Caco-2 (cell line): ENCODE data around the gene CREBBP. TPM values are rescaled to one million over a fixed set of nuclear protein-coding genes. Genes with fewer than 3 reads are reported as not detected.

Experiments used
- BruUV-seq: library from RNA; stranded (reverse); fragments of 400-500 nt; replicated peaks from 2 replicates; lab custom pipeline; 2021; lab: Mats Ljungman, UMichigan
- CTCF ChIA-PET: fragments of 300-600 bp; sonication (Branson Sonifier 250); formaldehyde crosslinking; loops from one replicate; lab custom pipeline; 2022; ENCODE audit warnings: antibody characterized with exemption; lab: Charles Lee
- POLR2A ChIA-PET: fragments of 300-600 bp; sonication (Branson Sonifier 250); formaldehyde crosslinking; loops from one replicate; lab custom pipeline; 2022; ENCODE audit warnings: antibody characterized with exemption; lab: Charles Lee
- DNase-seq, 2 experiments: peaks; one replicate each; pipeline versions ENCODE4 v3.0.0 to v3.0.0-alpha.2; 2020 to 2022
- H3K27me3 ChIP-seq: replicated peaks from 2 replicates; pipeline ENCODE4 v1.6.0; 2011; ENCODE audit warnings: low read length; ENCODE audit not compliant: control insufficient read depth, insufficient read depth
- H3K36me3 ChIP-seq: 2 replicates; pipeline ENCODE4 v1.5.1; 2011; ENCODE audit warnings: low read length; ENCODE audit not compliant: control insufficient read depth, insufficient read depth
- H3K4me1 ChIP-seq: fragments of 250-450 bp; sonication (Bioruptor Pico); 2 replicates; pipeline ENCODE4 v1.5.1; 2020; ENCODE audit warnings: mild to moderate bottlenecking
- H3K4me3 ChIP-seq: 2 replicates; pipeline ENCODE4 v1.5.1; 2011; ENCODE audit warnings: low read depth, mild to moderate bottlenecking, control low read depth, low read length
- H3K9me3 ChIP-seq: fragments of 250-450 bp; sonication (Bioruptor Pico); 2 replicates; pipeline ENCODE4 v1.5.1; 2020; ENCODE audit warnings: mild to moderate bottlenecking, moderate library complexity
- H3K27ac Mint-ChIP-seq: one replicate; pipeline ENCODE4 v1.8.0; 2022; ENCODE audit warnings: mixed read lengths; ENCODE audit not compliant: unreplicated experiment
- H3K27me3 Mint-ChIP-seq: one replicate; pipeline ENCODE4 v1.8.0; 2022; ENCODE audit warnings: mixed read lengths; ENCODE audit not compliant: insufficient read depth, unreplicated experiment
- H3K36me3 Mint-ChIP-seq: one replicate; pipeline ENCODE4 v1.8.0; 2022; ENCODE audit warnings: mild to moderate bottlenecking, mixed read lengths; ENCODE audit not compliant: insufficient read depth, unreplicated experiment
- H3K4me1 Mint-ChIP-seq: one replicate; pipeline ENCODE4 v1.8.0; 2022; ENCODE audit warnings: low read depth, mixed read lengths; ENCODE audit not compliant: unreplicated experiment
- H3K4me3 Mint-ChIP-seq: one replicate; pipeline ENCODE4 v1.8.0; 2022; ENCODE audit warnings: mild to moderate bottlenecking, moderate library complexity, mixed read lengths; ENCODE audit not compliant: unreplicated experiment
- H3K9me3 Mint-ChIP-seq: one replicate; pipeline ENCODE4 v1.8.0; 2022; ENCODE audit warnings: mixed read lengths; ENCODE audit not compliant: unreplicated experiment
- CTCF ChIP-seq, 2 experiments: fragments of 200-600 bp in 1 of 2; IDR thresholded peaks; 1 replicate in 1 of 2; 2 replicates in 1 of 2; pipeline versions ENCODE4 v1.5.1 to v1.8.0; 2011 to 2022; ENCODE audit warnings: antibody characterized with exemption in 1 of 2, control low read depth in 1 of 2, inconsistent platforms in 1 of 2, low read depth in 1 of 2, low read length in 1 of 2, mild to moderate bottlenecking in 1 of 2, moderate library complexity in 1 of 2; ENCODE audit not compliant: insufficient read depth in 1 of 2, severe bottlenecking in 1 of 2, unreplicated experiment in 1 of 2
- intact Hi-C: fragments of 100-400 bp; cut with micrococcal nuclease; formaldehyde crosslinking; loops from one replicate; pipeline ENCODE4 v1.10.0; 2022; ENCODE audit not compliant: unreplicated experiment
- total RNA-seq: library from RNA; stranded (reverse); gene quantifications from 2 replicates; pipeline ENCODE4 v1.2.3, GENCODE V29; 2022

The CREBBP gene
- total RNA-seq, 1 experiment from 2014 or later, result 65.3 TPM

GRCh38 chr16:3863587-3863986, 16.9 kb downstream of the CREBBP start:
- no TSS peak for BruUV-seq
- DNase-seq, result no peak
- H3K4me1 Mint-ChIP-seq, result peaks cover 26% of the 10 kb centered on the region
- no peaks in the 10 kb centered on the region for H3K27me3 Mint-ChIP-seq
- H3K27me3 ChIP-seq, result no peaks in the 10 kb centered on the region
- intact Hi-C loops, result no loop called here
- H3K36me3 ChIP-seq, result no peaks in the 10 kb centered on the region
- no peak overlapping the region for H3K27ac Mint-ChIP-seq
- no peak overlapping the region for H3K4me3 Mint-ChIP-seq
- TF ChIP-seq CTCF (IDR thresholded peaks at IDR 0.05; ENCODE audit: insufficient read depth in 1 of 2, low read depth in 1 of 2, low read length in 1 of 2, severe bottlenecking in 1 of 2, unreplicated experiment in 1 of 2), result no peak
- H3K9me3 Mint-ChIP-seq, result no peaks in the 10 kb centered on the region
- H3K4me1 ChIP-seq, result 0 out of 2 replicates have a peak, but pooled peaks cover 5% of the 10 kb centered on the region
- H3K9me3 ChIP-seq, result no peaks in the 10 kb centered on the region
- H3K4me3 ChIP-seq, result no peak overlapping the region
- CTCF ChIA-PET, result no interaction called here
- POLR2A ChIA-PET, result no interaction called here
- H3K36me3 Mint-ChIP-seq, result no peaks in the 10 kb centered on the region

GRCh38 chr16:3861808-3862451, 18.6 kb downstream of the CREBBP start:
- H3K9me3 ChIP-seq, result no peaks in the 10 kb centered on the region
- BruUV-seq, result no TSS peak
- no peaks in the 10 kb centered on the region for H3K36me3 Mint-ChIP-seq
- H3K4me3 ChIP-seq, result no peak overlapping the region
- no peak for DNase-seq
- H3K4me1 ChIP-seq, result 0 out of 2 replicates have a peak, but pooled peaks cover 5% of the 10 kb centered on the region
- H3K9me3 Mint-ChIP-seq, result no peaks in the 10 kb centered on the region
- ChIA-PET CTCF (no interaction called here), POLR2A (interaction anchor here (0.7 kb wide), 1 partner anchor 19 kb away, joined by 3 read pairs; no protein-coding TSS in a partner anchor)
- no peaks in the 10 kb centered on the region for H3K27me3 Mint-ChIP-seq
- no peaks in the 10 kb centered on the region for H3K36me3 ChIP-seq
- intact Hi-C loops, result no loop called here
- H3K4me1 Mint-ChIP-seq, result peaks cover 25% of the 10 kb centered on the region
- no peaks in the 10 kb centered on the region for H3K27me3 ChIP-seq
- H3K4me3 Mint-ChIP-seq, result no peak overlapping the region
- peak overlapping the region; percentile 50 for H3K27ac Mint-ChIP-seq
- TF ChIP-seq CTCF (IDR thresholded peaks at IDR 0.05; ENCODE audit: insufficient read depth in 1 of 2, low read depth in 1 of 2, low read length in 1 of 2, severe bottlenecking in 1 of 2, unreplicated experiment in 1 of 2), result no peak

- peaks cover 7% of the 10 kb centered on the region; the same call in 1 of the 2 replicates for H3K4me1 ChIP-seq
- ChIA-PET CTCF (no interaction called here), POLR2A (no interaction called here)
- Mint-ChIP-seq H3K27ac (no peak overlapping the region), H3K9me3 (no peaks in the 10 kb centered on the region), H3K27me3 (no peaks in the 10 kb centered on the region), H3K4me1 (peaks cover 13% of the 10 kb centered on the region), H3K36me3 (no peaks in the 10 kb centered on the region), H3K4me3 (no peak overlapping the region)
- TF ChIP-seq CTCF (IDR thresholded peaks at IDR 0.05; ENCODE audit: insufficient read depth in 1 of 2, low read depth in 1 of 2, low read length in 1 of 2, severe bottlenecking in 1 of 2, unreplicated experiment in 1 of 2), result no peak
- no peaks in the 10 kb centered on the region for H3K9me3 ChIP-seq
- no peaks in the 10 kb centered on the region for H3K36me3 ChIP-seq
- no peaks in the 10 kb centered on the region for H3K27me3 ChIP-seq
- no peak for DNase-seq
- no TSS peak for BruUV-seq
- intact Hi-C loops, result no loop called here
- no peak overlapping the region for H3K4me3 ChIP-seq
Observed at GRCh38 chr16:3859889-3860288, 20.6 kb downstream of the CREBBP start.
